IMR-90 (cell line): Measurements from ENCODE around the gene ADCY9. TPM values are rescaled to one million over a fixed set of nuclear protein-coding genes. Genes with fewer than 3 reads are reported as not detected.

ENCODE experiments used
- ATAC-seq: fragments of 200-7000 bp; cut with Tn5 transposase; 2 replicates; pipeline ENCODE4 v1.9.1; 2020; ENCODE audit warnings: low read depth, mild to moderate bottlenecking, moderate library complexity
- BruUV-seq: library from RNA; stranded (reverse); fragments of 400-500 nt; replicated peaks from 2 replicates; lab custom pipeline; 2021; lab: Mats Ljungman, UMichigan
- CTCF ChIA-PET: fragments of 300-600 bp; formaldehyde crosslinking; extraction: SDS; loops from one replicate; lab custom pipeline; 2021; ENCODE audit warnings: antibody characterized with exemption; lab: Yijun Ruan, JAX
- POLR2A ChIA-PET: fragments of 300-600 bp; sonication (Branson Sonifier 250); formaldehyde crosslinking; loops from one replicate; lab custom pipeline; 2022; ENCODE audit warnings: antibody characterized with exemption; ENCODE audit not compliant: unreplicated experiment; lab: Charles Lee
- DNase-seq: peaks from one replicate; pipeline ENCODE4 v3.0.0; 2013
- H2AFZ ChIP-seq: replicated peaks from 2 replicates; pipeline ENCODE3; 2013; ENCODE audit warnings: low read length, mild to moderate bottlenecking; ENCODE audit not compliant: poor library complexity
- H2AK5ac ChIP-seq: 2 replicates; pipeline ENCODE4 v1.6.1; 2013; ENCODE audit warnings: low read depth, low read length, inconsistent platforms
- H2AK9ac ChIP-seq: replicated peaks from 2 replicates; pipeline ENCODE3; 2013; ENCODE audit warnings: mild to moderate bottlenecking, low read depth, low read length, moderate library complexity; ENCODE audit not compliant: poor library complexity
- H2BK120ac ChIP-seq: 2 replicates; pipeline ENCODE4 v1.6.1; 2013; ENCODE audit warnings: low read depth, low read length, inconsistent platforms
- H2BK15ac ChIP-seq: 3 replicates; pipeline ENCODE4 v1.6.1; 2013; ENCODE audit warnings: low read depth, low read length, inconsistent platforms
- H2BK20ac ChIP-seq: 2 replicates; pipeline ENCODE4 v1.6.1; 2013; ENCODE audit warnings: low read depth, mild to moderate bottlenecking, inconsistent platforms, low read length, moderate library complexity
- H2BK5ac ChIP-seq: 2 replicates; pipeline ENCODE4 v1.6.1; 2013; ENCODE audit warnings: mild to moderate bottlenecking, low read depth, low read length, inconsistent platforms; ENCODE audit not compliant: poor library complexity, severe bottlenecking
- H3K14ac ChIP-seq: replicated peaks from 2 replicates; pipeline ENCODE4 v1.6.1; 2013; ENCODE audit warnings: low read depth, low read length, inconsistent platforms
- H3K18ac ChIP-seq: 2 replicates; pipeline ENCODE4 v1.6.1; 2013; ENCODE audit warnings: low read depth, low read length, control low read depth
- H3K23ac ChIP-seq: 2 replicates; pipeline ENCODE4 v1.6.1; 2013; ENCODE audit warnings: low read depth, low read length, inconsistent platforms
- H3K27ac ChIP-seq: 2 replicates; pipeline ENCODE4 v1.5.1; 2013; ENCODE audit warnings: mild to moderate bottlenecking, control low read depth, low read length; ENCODE audit not compliant: insufficient read depth
- H3K27me3 ChIP-seq: 2 replicates; pipeline ENCODE4 v1.6.1; 2013; ENCODE audit warnings: low read length; ENCODE audit not compliant: control insufficient read depth, insufficient read depth
- H3K36me3 ChIP-seq: 2 replicates; pipeline ENCODE4 v1.6.1; 2013; ENCODE audit warnings: low read length, mixed read lengths; ENCODE audit not compliant: control insufficient read depth, insufficient read depth
- H3K4ac ChIP-seq: 2 replicates; pipeline ENCODE4 v1.6.1; 2013; ENCODE audit warnings: low read depth, low read length, inconsistent platforms
- H3K4me1 ChIP-seq: 2 replicates; pipeline ENCODE4 v1.6.1; 2013; ENCODE audit warnings: low read length, mixed read lengths; ENCODE audit not compliant: control insufficient read depth, insufficient read depth
- H3K4me2 ChIP-seq: 2 replicates; pipeline ENCODE4 v1.6.1; 2013; ENCODE audit warnings: low read depth, mild to moderate bottlenecking, control low read depth, low read length, moderate library complexity
- H3K4me3 ChIP-seq: 2 replicates; pipeline ENCODE4 v1.5.1; 2013; ENCODE audit warnings: low read depth, mild to moderate bottlenecking, control low read depth, low read length, moderate library complexity; ENCODE audit not compliant: insufficient read depth
- H3K56ac ChIP-seq: 2 replicates; pipeline ENCODE4 v1.6.1; 2013; ENCODE audit warnings: low read length, inconsistent platforms; ENCODE audit not compliant: insufficient read depth; ENCODE audit errors: extremely low read depth
- H3K79me1 ChIP-seq, 2 experiments: 2 replicates each; pipeline ENCODE4 v1.6.1; 2013; ENCODE audit warnings: low read length in 2 of 2, inconsistent platforms in 1 of 2, low read depth in 1 of 2
- H3K9ac ChIP-seq: 2 replicates; pipeline ENCODE4 v1.6.1; 2013; ENCODE audit warnings: low read depth, low read length, control low read depth
- H3K9me1 ChIP-seq: 2 replicates; pipeline ENCODE4 v1.6.1; 2013; ENCODE audit warnings: low read length, inconsistent platforms; ENCODE audit not compliant: insufficient read depth
- H3K9me3 ChIP-seq: 2 replicates; pipeline ENCODE4 v1.6.1; 2013; ENCODE audit warnings: low read length; ENCODE audit not compliant: control insufficient read depth, insufficient read depth
- H4K20me1 ChIP-seq: 2 replicates; pipeline ENCODE4 v1.6.1; 2013; ENCODE audit warnings: low read length, inconsistent platforms; ENCODE audit not compliant: insufficient read depth
- H4K5ac ChIP-seq: 2 replicates; pipeline ENCODE4 v1.6.1; 2013; ENCODE audit warnings: mild to moderate bottlenecking, low read depth, low read length, control low read depth
- H4K8ac ChIP-seq, 2 experiments: 2 replicates each; pipeline ENCODE4 v1.6.1; 2013; ENCODE audit warnings: low read depth in 2 of 2, low read length in 2 of 2, control low read depth in 1 of 2, inconsistent platforms in 1 of 2
- H4K91ac ChIP-seq: 2 replicates; pipeline ENCODE4 v1.6.1; 2013; ENCODE audit warnings: low read depth, low read length, inconsistent platforms; ENCODE audit not compliant: insufficient read depth
- BHLHE40 ChIP-seq: fragments of 150-350 bp; IDR thresholded peaks from 2 replicates; pipeline ENCODE4 v1.6.1; 2016; ENCODE audit warnings: mild to moderate bottlenecking, low read depth, low read length
- CHD1 ChIP-seq: IDR thresholded peaks from 2 replicates; pipeline ENCODE4 v1.6.1; 2012; ENCODE audit warnings: low read depth, low read length, improper control_type of control experiment
- CTCF ChIP-seq: conservative IDR thresholded peaks from 2 replicates; pipeline ENCODE4 v1.5.1; 2012; ENCODE audit warnings: mild to moderate bottlenecking, low read depth, low read length, improper control_type of control experiment
- FOS ChIP-seq: fragments of 150-350 bp; IDR thresholded peaks from 2 replicates; pipeline ENCODE4 v1.6.1; 2016; ENCODE audit warnings: low read depth, low read length
- MXI1 ChIP-seq: IDR thresholded peaks from 2 replicates; pipeline ENCODE4 v1.6.1; 2012; ENCODE audit warnings: low read depth, mild to moderate bottlenecking, low read length, moderate library complexity, borderline replicate concordance
- NFE2L2 ChIP-seq: fragments of 150-350 bp; IDR thresholded peaks from 2 replicates; pipeline ENCODE4 v1.6.1; 2016; ENCODE audit warnings: low read depth, mild to moderate bottlenecking, low read length
- POLR2A ChIP-seq: IDR thresholded peaks from 2 replicates; pipeline ENCODE4 v1.6.1; 2012; ENCODE audit warnings: mild to moderate bottlenecking, low read depth, low read length
- RAD21 ChIP-seq: IDR thresholded peaks from 2 replicates; pipeline ENCODE4 v1.6.1; 2012; ENCODE audit warnings: low read length, improper control_type of control experiment
- RCOR1 ChIP-seq: IDR thresholded peaks from 2 replicates; pipeline ENCODE4 v1.6.1; 2012; ENCODE audit warnings: mild to moderate bottlenecking, low read length, improper control_type of control experiment; ENCODE audit not compliant: insufficient replicate concordance
- RFX5 ChIP-seq: IDR thresholded peaks from 2 replicates; pipeline ENCODE4 v1.8.0; 2012; ENCODE audit warnings: low read depth, mild to moderate bottlenecking, low read length, moderate library complexity
- SMC3 ChIP-seq: fragments of 150-350 bp; IDR thresholded peaks from 2 replicates; pipeline ENCODE4 v1.6.1; 2016; ENCODE audit warnings: low read depth, mild to moderate bottlenecking, antibody characterized with exemption, low read length, moderate library complexity
- USF2 ChIP-seq: fragments of 150-350 bp; IDR thresholded peaks from 2 replicates; pipeline ENCODE4 v1.6.1; 2017; ENCODE audit warnings: mild to moderate bottlenecking, antibody characterized with exemption, low read length, low read depth
- WGBS, 2 experiments: methylation state at CpG; one replicate each; pipeline versions ENCODE4 v1.1.5 to v1.1.7; 2013; ENCODE audit warnings: missing lambda C conversion rate in 2 of 2; ENCODE audit not compliant: insufficient read length in 1 of 2; ENCODE audit errors: extremely low coverage in 2 of 2; 5-methylcytosine and 5-hydroxymethylcytosine counted together
- dilution Hi-C: fragments of 300-500 bp; cut with HindIII; formaldehyde crosslinking; loops from one replicate; pipeline ENCODE4 v1.14.3; 2018; ENCODE audit warnings: low sequenced_read_pairs; ENCODE audit not compliant: unreplicated experiment
- in situ Hi-C: fragments of 300-500 bp; cut with MboI; formaldehyde crosslinking; loops from 3 replicates; pipeline ENCODE4 v1.14.3; 2019; ENCODE audit warnings: low sequenced_read_pairs, inconsistent platforms, mixed read lengths
- intact Hi-C: fragments of 100-400 bp; cut with micrococcal nuclease; formaldehyde crosslinking; loops from 2 replicates; pipeline ENCODE4 v1.10.0; 2022
- polyA plus RNA-seq, 3 experiments: library from polyadenylated mRNA; depleted of rRNA; stranded (reverse); fragments of >200 nt; gene quantifications; 2 replicates each; pipeline ENCODE4 v1.2.3, GENCODE V29; 2012; ENCODE audit warnings: low replicate concordance in 1 of 3
- total RNA-seq: library from RNA; depleted of rRNA; stranded (reverse); fragments of >200 nt; gene quantifications from 2 replicates; pipeline ENCODE4 v1.2.3, GENCODE V29; 2012

Gene ADCY9
- total and polyA plus RNA-seq, 2 of the 4 experiments (the other 2 are of a cell fraction): 5.4 to 12.5 TPM

GRCh38 chr16:4071686-4072561 is 44.3 kb downstream of the ADCY9 start (continued):
- TF ChIP-seq USF2: no peak

- no peaks in the 10 kb centered on the region for H3K27me3 ChIP-seq
- H2BK15ac ChIP-seq: no peak overlapping the region
- H3K27ac ChIP-seq: no peak overlapping the region
- no peak overlapping the region for H3K4ac ChIP-seq
- BruUV-seq: no TSS peak
- peaks cover 11% of the 10 kb centered on the region; the same call in 1 of the 2 replicates for H3K9me1 ChIP-seq
- H2BK120ac ChIP-seq: no peak overlapping the region
- H3K4me2 ChIP-seq: no peak overlapping the region
- H3K4me3 ChIP-seq: no peak overlapping the region
- no peak overlapping the region for H2AK5ac ChIP-seq
- no peak overlapping the region for H3K23ac ChIP-seq
- 100% methylated on average over 3 of the region's 10 CpGs; no CpG with 5 or more reads in 1 of the 2 experiments for WGBS, 2 experiments
- no peak overlapping the region for H3K56ac ChIP-seq
- H4K20me1 ChIP-seq: 0 out of 2 replicates have a peak, but pooled peaks cover 3% of the 10 kb centered on the region
- no peak overlapping the region for H2BK5ac ChIP-seq
- H3K79me1 ChIP-seq: peaks cover 22 to 66% of the 10 kb centered on the region in 2 experiments
- no peak overlapping the region for H3K18ac ChIP-seq
- in situ Hi-C loops: no loop called here
- no peak overlapping the region for H2BK20ac ChIP-seq
- no peak overlapping the region for H4K5ac ChIP-seq
- H3K9me3 ChIP-seq: no peaks in the 10 kb centered on the region
- DNase-seq (no peak), ATAC-seq (no peak)
- no peak overlapping the region for H2AK9ac ChIP-seq
- H4K8ac ChIP-seq: no peak overlapping the region
- ChIA-PET CTCF (no interaction called here), POLR2A (no interaction called here)
- no peak overlapping the region for H2AFZ ChIP-seq
- peaks cover 4% of the 10 kb centered on the region for H3K4me1 ChIP-seq
- no peak overlapping the region for H4K91ac ChIP-seq
- no peak overlapping the region for H3K9ac ChIP-seq
- no peak overlapping the region for H3K14ac ChIP-seq
- intact Hi-C loops: no loop called here
- no peaks in the 10 kb centered on the region; the same call in 1 of the 2 replicates for H3K36me3 ChIP-seq
- dilution Hi-C loops: no loop called here
- TF ChIP-seq NFE2L2 (no peak), USF2 (no peak), RAD21 (no peak), CTCF (no peak), RCOR1 (no peak), SMC3 (no peak), POLR2A (no peak), MXI1 (no peak), BHLHE40 (no peak), FOS (no peak), CHD1 (no peak), RFX5 (no peak)
Measured at GRCh38 chr16:4070936-4071335, 45.3 kb downstream of the ADCY9 start.
